AG09319 (cell line): ENCODE measurements around the gene EXT2.

Experiments
- DNase-seq: peaks from one replicate; pipeline ENCODE4 v3.0.0-alpha.2; 2010; ENCODE audit warnings: low read depth; ENCODE audit errors: extremely low read depth
- CTCF ChIP-seq: IDR thresholded peaks from 2 replicates; pipeline ENCODE4 v1.5.1; 2011; ENCODE audit warnings: low read depth, mild to moderate bottlenecking, inconsistent platforms, low read length, moderate library complexity

EXT2 gene

GRCh38 chr11:44101098-44101497 lies 5.6 kb downstream of the EXT2 start:
- no peak for TF ChIP-seq CTCF
- DNase-seq = no peak

- TF ChIP-seq CTCF = no peak; the same call in 1 of the 2 replicates
- DNase-seq = no peak
These were observed 9.2 kb downstream of the EXT2 start for GRCh38 chr11:44104481-44105294.

GRCh38 chr11:44108260-44108659 lies 12.8 kb downstream of the EXT2 start:
- TF ChIP-seq CTCF = no peak
- no peak for DNase-seq

GRCh38 chr11:44110231-44110679 lies 14.8 kb downstream of the EXT2 start:
- DNase-seq = no peak
- peak; percentile 72 for TF ChIP-seq CTCF

- TF ChIP-seq CTCF = no peak
- DNase-seq = peak; percentile 60
These were observed 16.8 kb downstream of the EXT2 start for GRCh38 chr11:44112091-44112821.

GRCh38 chr11:44113018-44113417 lies 17.5 kb downstream of the EXT2 start:
- DNase-seq = no peak
- no peak for TF ChIP-seq CTCF

GRCh38 chr11:44113572-44113971 lies 18.1 kb downstream of the EXT2 start:
- DNase-seq = no peak
- no peak for TF ChIP-seq CTCF
